ENCODE data around the gene RABEP2. TPM values are rescaled to one million over a fixed set of nuclear protein-coding genes. Genes with fewer than 3 reads are reported as not detected.

The RABEP2 gene
- total and polyA plus RNA-seq, 9 of the 15 experiments (the other 6 are each of a cell fraction or from before 2014, with no cell fraction given) = 0.15 to 13.4 (median 3.5) TPM

DNA sequence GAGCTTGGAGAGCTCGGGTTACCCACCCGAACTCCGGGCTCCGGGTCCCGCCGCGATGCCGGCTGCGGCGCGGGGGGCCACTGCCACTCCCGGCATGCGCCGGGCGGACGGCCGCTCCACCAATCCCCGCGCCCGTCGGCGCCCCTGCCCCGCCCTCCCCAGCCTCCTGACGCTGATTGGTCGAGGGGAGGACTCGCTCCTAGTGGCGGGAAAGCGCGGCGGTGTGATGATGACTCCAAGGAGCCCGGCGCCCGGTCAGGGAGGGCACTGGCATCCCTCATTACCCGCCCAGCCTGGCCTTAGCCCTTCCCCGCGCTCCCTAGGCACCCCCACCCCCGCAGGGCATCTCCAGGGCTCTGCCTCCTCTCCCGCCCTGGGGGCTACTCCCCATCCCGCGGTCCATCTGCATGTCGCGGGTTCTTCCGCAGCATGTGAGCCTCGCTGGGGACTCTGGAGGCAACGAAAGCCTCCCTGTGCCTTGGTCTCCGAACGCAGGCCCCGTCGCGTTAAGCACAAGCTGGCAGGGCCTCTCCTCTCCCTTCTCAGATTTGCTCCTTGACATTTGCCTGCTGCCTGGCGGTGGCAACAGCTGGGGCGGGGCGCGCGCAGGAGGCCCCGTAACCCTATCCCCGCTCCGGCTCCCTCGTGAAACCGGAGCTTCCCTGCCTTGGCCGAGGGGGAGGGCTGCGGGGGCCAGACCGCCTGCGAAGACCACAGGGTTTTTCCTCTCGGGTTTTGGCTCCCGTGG is 45.0 kb downstream of the RABEP2 start (continued):
- TF ChIP-seq CTCFL (IDR thresholded peaks at IDR 0.05; ENCODE audit: borderline replicate concordance, insufficient read depth, low read depth, low read length, poor library complexity, severe bottlenecking) (peak; percentile 67), THRAP3 (IDR thresholded peaks at IDR 0.05; ENCODE audit: borderline replicate concordance) (no peak), MYNN (IDR thresholded peaks at IDR 0.05) (0 out of 2 replicates have a peak, but pooled peaks have one; percentile 51), MYNN (CRISPR knock-in tag; IDR thresholded peaks at IDR 0.05) (no peak), ZNF274 (IDR thresholded peaks at IDR 0.05; ENCODE audit: borderline replicate concordance, low read depth, low read length) (no peak), E2F3 (CRISPR knock-in tag; IDR thresholded peaks at IDR 0.05) (peak; percentile 88), SNIP1 (IDR thresholded peaks at IDR 0.05; ENCODE audit: low read depth) (no peak), TCF7 (IDR thresholded peaks at IDR 0.05; ENCODE audit: borderline replicate concordance) (no peak), ZNF780A (CRISPR knock-in tag; IDR thresholded peaks at IDR 0.05) (no peak), FIP1L1 (IDR thresholded peaks at IDR 0.05; ENCODE audit: low read depth, low read length, poor library complexity, severe bottlenecking) (peak; percentile 48), JUN (IDR thresholded peaks at IDR 0.05; ENCODE audit: borderline replicate concordance, low read depth, low read length) (peak; percentile 22; the same call in 1 of the 2 replicates), JUN (CRISPR knock-in tag; IDR thresholded peaks at IDR 0.05; ENCODE audit: borderline replicate concordance) (peak; percentile 96), TOE1 (IDR thresholded peaks at IDR 0.05; ENCODE audit: borderline replicate concordance) (peak; percentile 45; the same call in 1 of the 2 replicates), TOE1 (CRISPR knock-in tag; IDR thresholded peaks at IDR 0.05; ENCODE audit: borderline replicate concordance, low read depth) (0 out of 2 replicates have a peak, but pooled peaks have one; percentile 56)
- TF ChIP-seq, protein P1, sequence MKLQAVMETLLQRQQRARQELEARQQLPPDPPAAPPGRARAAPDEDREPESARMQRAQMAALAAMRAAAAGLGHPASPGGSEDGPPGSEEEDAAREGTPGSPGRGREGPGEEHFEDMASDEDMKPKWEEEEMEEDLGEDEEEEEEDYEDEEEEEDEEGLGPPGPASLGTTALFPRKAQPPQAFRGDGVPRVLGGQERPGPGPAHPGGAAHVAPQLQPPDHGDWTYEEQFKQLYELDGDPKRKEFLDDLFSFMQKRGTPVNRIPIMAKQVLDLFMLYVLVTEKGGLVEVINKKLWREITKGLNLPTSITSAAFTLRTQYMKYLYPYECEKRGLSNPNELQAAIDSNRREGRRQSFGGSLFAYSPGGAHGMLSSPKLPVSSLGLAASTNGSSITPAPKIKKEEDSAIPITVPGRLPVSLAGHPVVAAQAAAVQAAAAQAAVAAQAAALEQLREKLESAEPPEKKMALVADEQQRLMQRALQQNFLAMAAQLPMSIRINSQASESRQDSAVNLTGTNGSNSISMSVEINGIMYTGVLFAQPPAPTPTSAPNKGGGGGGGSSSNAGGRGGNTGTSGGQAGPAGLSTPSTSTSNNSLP (IDR thresholded peaks at IDR 0.05; ENCODE audit: borderline replicate concordance, low read depth, low read length) = no peak
- TF ChIP-seq, protein P2, sequence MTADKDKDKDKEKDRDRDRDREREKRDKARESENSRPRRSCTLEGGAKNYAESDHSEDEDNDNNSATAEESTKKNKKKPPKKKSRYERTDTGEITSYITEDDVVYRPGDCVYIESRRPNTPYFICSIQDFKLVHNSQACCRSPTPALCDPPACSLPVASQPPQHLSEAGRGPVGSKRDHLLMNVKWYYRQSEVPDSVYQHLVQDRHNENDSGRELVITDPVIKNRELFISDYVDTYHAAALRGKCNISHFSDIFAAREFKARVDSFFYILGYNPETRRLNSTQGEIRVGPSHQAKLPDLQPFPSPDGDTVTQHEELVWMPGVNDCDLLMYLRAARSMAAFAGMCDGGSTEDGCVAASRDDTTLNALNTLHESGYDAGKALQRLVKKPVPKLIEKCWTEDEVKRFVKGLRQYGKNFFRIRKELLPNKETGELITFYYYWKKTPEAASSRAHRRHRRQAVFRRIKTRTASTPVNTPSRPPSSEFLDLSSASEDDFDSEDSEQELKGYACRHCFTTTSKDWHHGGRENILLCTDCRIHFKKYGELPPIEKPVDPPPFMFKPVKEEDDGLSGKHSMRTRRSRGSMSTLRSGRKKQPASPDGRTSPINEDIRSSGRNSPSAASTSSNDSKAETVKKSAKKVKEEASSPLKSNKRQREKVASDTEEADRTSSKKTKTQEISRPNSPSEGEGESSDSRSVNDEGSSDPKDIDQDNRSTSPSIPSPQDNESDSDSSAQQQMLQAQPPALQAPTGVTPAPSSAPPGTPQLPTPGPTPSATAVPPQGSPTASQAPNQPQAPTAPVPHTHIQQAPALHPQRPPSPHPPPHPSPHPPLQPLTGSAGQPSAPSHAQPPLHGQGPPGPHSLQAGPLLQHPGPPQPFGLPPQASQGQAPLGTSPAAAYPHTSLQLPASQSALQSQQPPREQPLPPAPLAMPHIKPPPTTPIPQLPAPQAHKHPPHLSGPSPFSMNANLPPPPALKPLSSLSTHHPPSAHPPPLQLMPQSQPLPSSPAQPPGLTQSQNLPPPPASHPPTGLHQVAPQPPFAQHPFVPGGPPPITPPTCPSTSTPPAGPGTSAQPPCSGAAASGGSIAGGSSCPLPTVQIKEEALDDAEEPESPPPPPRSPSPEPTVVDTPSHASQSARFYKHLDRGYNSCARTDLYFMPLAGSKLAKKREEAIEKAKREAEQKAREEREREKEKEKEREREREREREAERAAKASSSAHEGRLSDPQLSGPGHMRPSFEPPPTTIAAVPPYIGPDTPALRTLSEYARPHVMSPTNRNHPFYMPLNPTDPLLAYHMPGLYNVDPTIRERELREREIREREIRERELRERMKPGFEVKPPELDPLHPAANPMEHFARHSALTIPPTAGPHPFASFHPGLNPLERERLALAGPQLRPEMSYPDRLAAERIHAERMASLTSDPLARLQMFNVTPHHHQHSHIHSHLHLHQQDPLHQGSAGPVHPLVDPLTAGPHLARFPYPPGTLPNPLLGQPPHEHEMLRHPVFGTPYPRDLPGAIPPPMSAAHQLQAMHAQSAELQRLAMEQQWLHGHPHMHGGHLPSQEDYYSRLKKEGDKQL (CRISPR knock-in tag; IDR thresholded peaks at IDR 0.05; ENCODE audit: borderline replicate concordance) = 0 out of 2 replicates have a peak, but pooled peaks have one; percentile 15
